ENCODE results near the gene APOBEC3B. TPM values are rescaled to one million over a fixed set of nuclear protein-coding genes. Genes with fewer than 3 reads are reported as not detected.

The APOBEC3B gene
- total RNA-seq, 4 donors from 2014 or later, result 1.7 to 5.1 (median 2.9) TPM; not detected in 1

DNA sequence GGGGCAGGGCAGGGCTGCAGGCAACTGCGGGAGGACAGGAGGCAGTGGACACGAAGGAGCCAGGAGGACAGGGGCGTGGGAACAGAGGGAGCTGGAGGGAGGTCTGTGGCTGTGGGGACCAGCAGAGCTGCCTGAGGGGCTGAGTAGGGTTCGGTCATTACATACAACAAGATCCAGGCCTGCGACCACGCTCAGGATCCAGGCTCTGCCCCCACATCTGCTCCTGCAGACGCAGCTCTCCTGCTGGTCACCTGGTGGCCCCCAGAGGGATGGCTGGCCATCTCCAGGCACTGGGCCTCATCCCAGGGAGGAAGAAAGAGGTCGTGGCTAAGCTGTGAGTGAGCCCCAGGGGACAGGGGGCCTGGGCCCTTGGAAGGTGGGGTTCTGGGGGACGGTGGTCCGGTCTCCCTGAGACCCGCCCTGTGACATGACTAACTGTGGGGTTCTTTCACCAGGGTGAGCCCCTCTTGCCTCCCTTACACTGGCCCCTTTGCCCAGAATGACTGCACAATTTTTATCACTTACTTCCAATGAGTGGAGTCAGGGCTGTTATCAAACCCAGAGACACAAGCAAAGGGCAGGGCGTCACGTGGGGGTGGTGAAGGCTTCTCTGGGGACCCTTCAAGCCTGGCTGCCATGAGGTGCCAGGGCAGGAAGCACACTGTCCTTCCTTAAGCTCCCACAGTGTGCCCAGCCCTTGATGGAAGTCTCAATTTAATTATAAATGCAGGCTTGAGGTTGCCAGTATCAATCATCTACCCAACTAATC lies 31.4 kb upstream of the APOBEC3B start:
- intact Hi-C loops (cut with DNase I), result no loop called here
- WGBS, 2 donors, result 77 to 81% methylated on average over 10 to 13 of the region's 13 CpGs
- no peak for TF ChIP-seq POLR2A (IDR thresholded peaks at IDR 0.05)
- TF ChIP-seq CTCF (IDR thresholded peaks at IDR 0.05), result no peak
- H3K4me3 ChIP-seq (replicated peaks in 1 of 3), result no peak overlapping the region
- H3K4me1 ChIP-seq, result peaks cover 0 to 5% of the 10 kb centered on the region in 2 donors
- no peak for DNase-seq
- no peaks in the 10 kb centered on the region for H3K27me3 ChIP-seq
- no peaks in the 10 kb centered on the region for H3K9me3 ChIP-seq
- H3K27ac ChIP-seq, result no peak overlapping the region
- no peaks in the 10 kb centered on the region for H3K36me3 ChIP-seq

- Histone ChIP-seq H3K4me3 (replicated peaks in 1 of 3) (no peak overlapping the region), H3K9me3 (no peaks in the 10 kb centered on the region), H3K27me3 (no peaks in the 10 kb centered on the region), H3K4me1 (peaks cover 0 to 5% of the 10 kb centered on the region in 2 donors), H3K36me3 (no peaks in the 10 kb centered on the region), H3K27ac (no peak overlapping the region)
- 81 to 82% methylated on average over 2 of the region's 2 CpGs for WGBS, 2 donors
- no peak for DNase-seq
- intact Hi-C loops (cut with DNase I), result no loop called here
- TF ChIP-seq POLR2A (IDR thresholded peaks at IDR 0.05) (no peak), CTCF (IDR thresholded peaks at IDR 0.05) (no peak)
Observed at GRCh38 chr22:38951734-38952133, 30.4 kb upstream of the APOBEC3B start.

- TF ChIP-seq POLR2A (IDR thresholded peaks at IDR 0.05), result no peak
- no peak for TF ChIP-seq CTCF (IDR thresholded peaks at IDR 0.05)
- no peak for DNase-seq
- no peaks in the 10 kb centered on the region for H3K36me3 ChIP-seq
- H3K9me3 ChIP-seq, result no peaks in the 10 kb centered on the region
- no peaks in the 10 kb centered on the region for H3K27me3 ChIP-seq
- H3K4me3 ChIP-seq (replicated peaks in 1 of 3), result no peak overlapping the region
- peaks cover 0 to 5% of the 10 kb centered on the region in 2 donors for H3K4me1 ChIP-seq
- 80 to 87% methylated on average over 12 of the region's 12 CpGs for WGBS, 2 donors
- intact Hi-C loops (cut with DNase I), result no loop called here
- no peak overlapping the region for H3K27ac ChIP-seq
Observed at GRCh38 chr22:38952281-38952993, 29.7 kb upstream of the APOBEC3B start.

DNA sequence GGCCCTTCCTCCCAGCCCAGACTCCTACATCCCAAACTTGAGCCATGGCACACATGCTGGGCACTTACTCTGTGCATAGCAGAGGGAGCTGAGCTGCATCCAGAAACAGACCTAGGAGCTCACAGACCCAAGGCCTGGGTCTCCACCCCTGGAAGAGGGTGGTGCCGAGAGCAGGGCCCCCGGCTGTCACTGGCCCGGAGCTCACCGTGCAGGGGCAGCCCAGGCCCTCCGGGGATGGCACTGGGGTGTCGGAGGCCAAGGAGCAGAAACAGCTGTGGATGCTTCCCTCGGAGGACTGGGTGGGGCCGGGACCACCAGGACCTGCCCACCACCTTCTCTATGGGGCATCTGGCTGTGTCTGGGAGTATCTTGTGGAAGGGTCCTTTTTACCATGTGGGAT lies 29.1 kb upstream of the APOBEC3B start:
- H3K9me3 ChIP-seq, result no peaks in the 10 kb centered on the region
- WGBS, 2 donors, result 80 to 90% methylated on average over 1 to 5 of the region's 8 CpGs
- H3K27ac ChIP-seq, result no peak overlapping the region
- H3K36me3 ChIP-seq, result no peaks in the 10 kb centered on the region
- TF ChIP-seq CTCF (IDR thresholded peaks at IDR 0.05) (no peak), POLR2A (IDR thresholded peaks at IDR 0.05) (no peak)
- intact Hi-C loops (cut with DNase I), result no loop called here
- H3K4me1 ChIP-seq, result peaks cover 0 to 5% of the 10 kb centered on the region in 2 donors
- no peak for DNase-seq
- no peaks in the 10 kb centered on the region for H3K27me3 ChIP-seq
- no peak overlapping the region for H3K4me3 ChIP-seq (replicated peaks in 1 of 3)

Data from thyroid gland (tissue), 4 donors.